Occipital lobe (tissue), 2 donors: ENCODE results near the gene LIMS2. TPM values are rescaled to one million over a fixed set of nuclear protein-coding genes. Genes with fewer than 3 reads are reported as not detected.
A peak's percentile ranks its signal among the peaks of the same experiment; 100 is the strongest.

ENCODE experiments used
- DNase-seq: peaks from one replicate; lab custom pipeline; 2025; lab: John Stamatoyannopoulos, UW
- total RNA-seq: library from RNA; depleted of rRNA; stranded (reverse); fragments of >200 nt; gene quantifications from one replicate; pipeline ENCODE4 v1.2.3, GENCODE V29; 2014

Gene LIMS2
- total RNA-seq, 1 donor from 2014 or later: 1.2 TPM

DNA sequence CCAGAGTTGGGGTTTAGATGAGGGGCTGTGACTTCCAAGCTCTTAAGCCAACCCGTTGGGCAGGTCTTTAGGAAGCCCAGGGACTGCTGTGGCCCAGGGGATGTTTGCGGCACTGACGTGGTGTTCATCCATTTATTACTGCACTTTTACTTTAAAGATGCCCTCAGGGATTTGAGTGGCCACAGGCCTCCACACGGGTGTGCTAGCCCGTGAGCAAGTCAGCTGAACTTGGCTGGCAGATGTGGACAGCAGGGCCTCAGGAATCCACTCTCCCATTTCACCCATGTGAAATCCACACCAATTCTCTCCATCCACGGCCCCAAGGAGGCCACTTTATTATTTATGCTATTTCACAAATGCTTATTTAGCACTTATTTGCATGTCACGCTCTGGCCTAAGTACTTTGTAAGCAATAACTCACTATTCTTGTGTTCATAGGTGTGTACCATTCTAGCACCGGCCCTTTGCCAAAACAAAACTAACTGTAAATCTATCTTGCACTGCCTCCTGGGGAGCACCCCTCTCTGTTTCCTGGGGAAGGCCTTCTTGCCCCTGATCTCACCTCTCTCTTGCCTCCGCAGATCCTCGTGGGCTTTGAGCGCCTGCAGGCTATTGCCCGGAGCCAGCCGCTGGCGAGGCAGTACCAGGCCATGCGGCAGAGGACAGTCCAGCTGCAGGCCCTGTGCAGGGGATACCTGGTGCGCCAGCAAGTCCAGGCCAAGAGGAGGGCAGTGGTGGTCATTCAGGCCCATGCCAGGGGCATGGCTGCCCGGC lies 68.5 kb downstream of the LIMS2 start:
- DNase-seq: no peak

- DNase-seq: no peak
Observed at GRCh38 chr2:127605691-127606263, 69.6 kb downstream of the LIMS2 start.

DNA sequence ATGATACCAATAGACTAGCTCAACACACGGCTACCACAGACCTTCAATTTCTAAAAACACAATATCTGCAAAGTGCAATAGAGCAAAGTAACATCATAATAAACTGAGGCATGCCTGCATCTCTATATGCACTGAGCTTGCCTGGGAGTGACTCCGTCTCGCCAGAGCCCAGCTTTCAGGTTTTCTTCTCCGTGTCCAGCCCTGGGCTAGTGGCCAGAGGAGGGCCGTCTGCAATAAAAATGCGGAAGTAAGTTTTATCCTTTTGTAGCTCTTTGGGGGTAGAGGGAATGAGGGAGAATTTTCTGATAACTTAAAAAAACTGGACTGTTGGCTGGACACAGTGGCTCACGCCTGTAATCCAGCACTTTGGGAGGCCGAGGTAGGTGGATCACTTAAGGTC lies 70.3 kb downstream of the LIMS2 start:
- no peak for DNase-seq

GRCh38 chr2:127599211-127599610 lies 76.1 kb downstream of the LIMS2 start:
- DNase-seq: no peak

DNA sequence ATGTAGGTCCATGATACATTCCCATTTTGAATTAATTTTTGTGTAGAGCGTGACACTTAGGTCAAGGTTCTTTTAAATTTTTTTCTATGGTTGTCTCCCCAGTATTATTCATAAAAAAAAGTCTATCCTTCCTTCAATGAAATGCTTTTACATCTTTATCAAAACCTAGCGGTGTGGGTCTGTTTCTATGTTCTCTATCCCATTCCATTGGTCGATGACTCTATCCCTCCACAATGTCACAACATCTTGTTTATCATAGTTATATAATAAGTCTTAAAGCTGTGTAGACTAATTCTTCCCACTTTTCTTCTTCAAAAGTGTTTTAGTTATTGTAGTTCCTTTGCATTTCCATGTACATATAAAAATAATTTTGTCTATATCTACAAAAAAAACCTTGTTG lies 76.6 kb downstream of the LIMS2 start:
- no peak for DNase-seq

- no peak for DNase-seq
Observed at GRCh38 chr2:127597984-127598380, 77.3 kb downstream of the LIMS2 start.

DNA sequence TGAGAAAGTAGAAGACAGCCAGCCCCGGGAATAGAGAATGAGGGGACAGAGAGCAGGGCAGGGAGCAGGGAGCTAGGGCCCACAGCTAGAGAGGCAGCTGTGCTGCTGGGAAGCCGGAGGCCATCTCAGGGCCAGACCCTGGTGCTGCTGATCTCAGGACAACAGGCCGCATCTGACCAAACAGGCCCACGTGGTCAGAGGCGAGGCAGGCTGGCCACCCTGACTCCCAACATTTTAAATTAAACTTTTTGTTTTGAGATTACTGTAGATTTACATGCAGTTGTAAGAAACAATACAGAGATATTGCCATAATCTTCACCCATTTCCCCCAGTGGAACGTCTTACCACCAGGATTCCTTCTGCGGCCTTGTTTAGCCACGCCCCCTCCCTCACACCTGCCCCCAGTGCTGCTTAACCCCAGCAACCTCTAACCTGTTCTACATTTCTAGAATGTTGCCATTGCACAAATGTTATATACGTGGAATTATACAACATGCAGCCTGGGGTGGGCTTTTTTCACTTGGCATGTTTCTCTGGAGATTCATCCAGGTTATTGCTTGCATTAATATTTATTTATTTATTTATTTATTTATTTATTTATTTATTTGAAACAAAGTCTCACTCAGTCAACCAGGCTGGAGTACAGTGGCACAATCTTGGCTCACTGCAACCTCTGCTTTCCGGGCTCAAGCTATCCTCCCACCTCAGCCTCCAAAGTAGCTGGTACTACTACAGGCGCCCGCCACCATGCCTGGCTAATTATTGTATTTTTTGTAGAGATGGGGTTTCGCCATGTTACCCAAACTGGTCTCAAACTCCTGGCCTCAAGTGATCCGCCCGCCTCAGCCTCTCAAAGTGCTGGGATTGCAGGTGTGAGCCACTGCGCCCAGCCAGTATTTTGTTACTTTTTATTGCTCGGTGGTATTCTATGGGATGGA lies 78.0 kb downstream of the LIMS2 start:
- no peak for DNase-seq

GRCh38 chr2:127596311-127597045 lies 78.9 kb downstream of the LIMS2 start:
- DNase-seq: no peak

- DNase-seq: no peak
Observed at GRCh38 chr2:127594116-127594591, 81.2 kb downstream of the LIMS2 start.

DNA sequence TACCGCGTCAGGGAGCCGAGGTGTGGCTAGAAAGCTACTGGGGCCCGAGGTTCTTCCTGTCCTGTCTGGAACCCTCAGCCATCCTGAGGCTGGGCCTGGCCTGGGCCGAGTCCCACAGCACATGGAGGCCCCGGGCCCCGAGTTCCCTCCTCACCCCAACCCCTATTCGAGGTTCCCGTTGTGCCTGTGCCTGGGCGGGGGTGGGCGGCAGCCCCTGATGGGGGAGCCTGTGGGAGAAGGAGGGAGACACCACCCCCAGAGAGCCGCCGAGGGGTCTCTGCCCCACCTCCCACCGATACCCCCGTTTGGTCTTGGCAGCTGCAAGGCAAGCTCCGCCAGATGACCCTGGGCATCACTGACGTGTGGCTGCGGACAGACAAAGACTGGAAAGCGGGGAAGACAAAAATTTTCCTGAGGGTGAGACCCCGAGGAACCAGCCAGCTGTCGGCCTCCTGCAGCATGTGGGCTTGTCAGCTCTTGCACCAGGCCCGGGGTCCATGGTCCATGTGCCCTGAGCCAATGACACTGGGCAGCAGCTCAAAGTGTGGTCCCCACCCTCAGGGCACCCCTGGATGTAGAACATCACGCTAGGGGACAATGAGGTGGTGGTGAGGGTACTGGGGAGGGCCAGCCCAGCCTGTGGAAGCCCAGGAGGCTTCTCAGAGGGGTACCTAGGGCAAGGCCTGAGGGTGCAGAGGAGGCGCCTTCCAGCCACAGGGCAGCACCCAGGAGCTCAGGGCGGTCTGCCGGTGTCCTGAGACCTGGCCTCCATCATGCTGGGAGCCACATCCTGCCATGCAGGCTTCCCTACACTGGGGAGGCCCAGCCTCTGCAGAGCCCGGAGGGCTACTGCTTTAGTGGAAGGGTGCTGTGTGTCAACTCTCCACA lies 81.9 kb downstream of the LIMS2 start:
- no peak for DNase-seq

GRCh38 chr2:127592761-127593227 lies 82.5 kb downstream of the LIMS2 start:
- DNase-seq: no peak

GRCh38 chr2:127591221-127591923 lies 84.0 kb downstream of the LIMS2 start:
- peak; percentile 15 for DNase-seq

GRCh38 chr2:127590386-127591190 lies 84.7 kb downstream of the LIMS2 start:
- DNase-seq: no peak

DNA sequence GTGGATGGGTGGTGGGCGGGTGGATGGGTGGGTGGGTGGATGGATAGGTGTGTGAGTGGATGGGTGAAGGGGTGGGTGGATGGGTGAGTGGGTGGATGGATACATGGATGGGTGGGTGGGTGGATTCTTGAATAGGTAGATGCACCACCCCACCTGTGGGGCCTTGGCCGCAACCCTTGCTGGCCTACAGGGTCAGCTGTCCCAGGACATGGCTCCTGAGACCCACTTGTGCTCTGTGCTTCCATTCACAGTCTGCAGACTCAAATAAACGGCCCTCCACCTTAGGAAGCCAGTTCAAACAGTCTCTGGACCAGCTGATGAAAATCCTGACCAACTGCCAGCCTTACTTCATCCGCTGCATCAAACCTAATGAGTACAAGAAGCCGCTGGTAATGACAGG lies 85.5 kb downstream of the LIMS2 start:
- DNase-seq: no peak

- no peak for DNase-seq
Observed at GRCh38 chr2:127589358-127589757, 86.0 kb downstream of the LIMS2 start.
